Measurements from ENCODE around the gene SLAMF9.
A peak's percentile ranks its signal among the peaks of the same experiment; 100 is the strongest.

The SLAMF9 gene

GRCh38 chr1:159945483-159946241 lies 8.4 kb downstream of the SLAMF9 start, which contains the start of gene IGSF9:
Gene IGSF9 (minus strand): TSS chr1:159945613. CDS start chr1:159943454, 2,159 bp downstream.
- DNase-seq (ENCODE audit: low read depth): peak; percentile 54

- peak; percentile 82 for DNase-seq (ENCODE audit: low read depth)
Measured at GRCh38 chr1:159944623-159945455, 9.2 kb downstream of the SLAMF9 start.

GRCh38 chr1:159943908-159944622 lies 10.0 kb downstream of the SLAMF9 start:
- no peak for DNase-seq (ENCODE audit: low read depth)

DNA sequence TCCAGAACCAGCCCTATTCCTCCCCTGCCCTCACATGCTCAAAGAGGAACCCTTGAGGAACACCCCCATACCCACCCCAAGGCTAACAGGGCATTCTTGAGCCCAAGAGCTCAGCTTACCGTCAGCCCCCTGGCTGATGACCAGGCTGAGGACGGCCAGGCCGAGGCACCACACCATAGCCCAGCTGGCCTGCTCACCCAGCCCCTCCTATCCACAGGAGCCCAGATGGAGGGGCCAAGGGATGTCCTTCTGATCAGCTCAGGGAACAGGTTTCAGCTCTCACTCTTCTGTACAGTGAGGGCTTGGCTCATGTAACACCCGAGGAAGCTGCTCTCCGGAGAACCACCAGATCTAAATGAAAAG lies 10.8 kb downstream of the SLAMF9 start:
- DNase-seq (ENCODE audit: low read depth): no peak

- no peak for DNase-seq (ENCODE audit: low read depth)
Measured at GRCh38 chr1:159942632-159943277, 11.3 kb downstream of the SLAMF9 start.

DNA sequence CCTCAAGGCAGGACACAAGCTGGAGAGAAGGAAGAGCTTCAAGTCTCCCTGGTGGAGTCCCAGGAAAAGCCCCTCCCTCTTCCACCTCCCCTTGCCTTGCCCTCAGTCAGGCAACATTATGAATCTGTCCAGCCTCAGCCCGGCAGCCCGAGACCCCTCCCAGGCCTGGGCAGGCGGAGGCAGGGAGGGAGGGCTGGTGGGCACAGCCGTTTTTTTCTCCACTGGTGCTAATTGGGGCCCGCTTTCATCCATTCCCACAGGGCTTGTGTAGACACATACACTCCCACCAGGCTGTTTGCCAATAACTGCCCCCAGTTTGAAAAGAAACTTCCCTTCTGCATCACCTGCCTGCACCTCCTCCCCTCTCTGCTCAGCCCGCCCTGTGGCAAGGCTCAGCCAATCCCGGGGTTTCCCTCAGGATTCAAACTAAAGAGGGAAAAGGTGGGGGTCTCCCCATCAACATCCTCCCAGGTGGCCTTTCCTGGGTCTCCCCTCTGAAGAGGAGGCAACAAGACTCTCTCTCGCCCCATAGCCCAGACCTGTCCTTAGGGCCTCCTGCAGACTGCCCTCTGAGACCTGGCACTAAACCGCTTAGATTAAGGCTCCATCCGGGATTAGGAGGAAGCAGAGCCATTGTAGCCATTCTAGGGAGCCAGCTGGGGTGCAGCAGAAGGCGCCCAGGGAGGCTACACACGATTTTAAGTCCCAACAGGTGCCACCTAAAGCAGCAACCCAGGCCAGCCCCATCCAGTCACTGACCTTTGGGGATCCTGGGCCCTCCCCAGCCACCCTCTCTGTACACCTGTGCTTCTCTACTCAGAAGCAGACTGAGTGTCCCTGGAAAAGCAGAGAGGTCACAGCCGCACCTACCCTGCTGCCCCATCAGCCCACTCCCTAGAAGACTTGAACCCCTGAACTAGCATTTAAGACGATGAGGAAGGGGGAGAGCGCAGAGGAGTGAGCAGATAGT lies 12.2 kb downstream of the SLAMF9 start:
- no peak for DNase-seq (ENCODE audit: low read depth)

DNA sequence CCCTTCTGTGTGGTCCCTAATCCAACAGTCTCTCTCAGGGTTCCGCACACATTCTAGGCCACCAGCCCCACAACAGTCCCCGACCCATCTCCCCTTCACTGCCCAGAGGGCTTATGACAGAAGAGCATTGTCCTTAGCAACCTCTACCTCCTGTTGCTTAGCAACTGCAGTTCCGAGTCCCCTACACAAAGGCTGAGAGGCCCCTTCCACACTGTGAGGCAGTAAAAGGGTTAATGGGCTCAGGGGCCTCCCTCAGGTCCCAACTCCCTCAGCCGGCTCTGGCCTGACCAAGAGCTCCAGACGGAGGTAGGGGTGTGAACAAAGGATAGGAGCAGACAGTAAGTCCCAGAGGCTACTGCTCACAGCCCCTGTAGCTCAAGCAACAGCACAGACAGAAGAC lies 12.9 kb downstream of the SLAMF9 start:
- no peak for DNase-seq (ENCODE audit: low read depth)

DNA sequence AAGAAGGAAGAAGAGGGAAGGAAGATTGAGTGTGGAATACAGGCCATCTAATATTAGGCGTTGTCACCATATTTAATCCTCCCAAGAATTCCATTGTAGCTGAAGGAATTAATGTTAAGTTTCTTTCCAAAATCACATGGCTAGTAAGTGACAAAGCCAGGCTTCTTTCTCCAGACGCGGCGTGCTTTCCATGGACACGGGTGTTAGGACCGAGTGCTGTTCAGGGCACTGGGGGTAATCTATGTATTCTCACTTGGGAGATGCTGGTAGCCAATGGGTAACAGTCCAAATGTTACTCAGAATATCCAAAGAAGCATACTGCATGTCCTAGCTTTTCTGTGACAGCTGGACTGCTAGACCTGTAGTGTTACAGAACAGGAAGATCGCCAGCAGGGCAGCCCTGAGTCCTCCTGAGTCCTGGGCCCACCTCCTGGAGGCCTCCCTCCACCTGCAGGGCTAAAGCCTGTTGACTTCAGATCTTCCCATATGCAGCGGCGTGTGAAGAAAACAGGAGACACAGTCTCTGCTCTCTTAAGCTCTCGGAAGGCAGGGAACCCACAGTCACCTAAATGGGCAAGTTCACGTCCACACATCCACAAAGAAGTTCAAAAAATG lies 13.9 kb downstream of the SLAMF9 start:
- DNase-seq (ENCODE audit: low read depth): no peak

DNA sequence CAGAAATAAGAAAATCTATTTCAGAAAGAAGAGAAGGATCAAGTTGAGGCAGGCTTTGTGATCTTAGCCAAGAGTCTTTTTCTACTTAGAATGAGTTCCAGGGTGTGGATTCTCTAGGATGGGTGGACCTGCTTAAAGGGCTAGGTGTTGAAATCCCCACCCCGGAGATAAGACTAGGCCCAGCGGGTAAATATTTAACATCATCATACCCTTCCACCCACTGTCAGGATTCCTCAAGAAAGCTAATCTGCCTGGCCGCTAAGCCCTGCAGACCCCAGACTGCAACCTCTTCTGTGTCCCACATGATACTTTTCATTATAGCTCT lies 14.4 kb downstream of the SLAMF9 start:
- DNase-seq (ENCODE audit: low read depth): no peak

DNA sequence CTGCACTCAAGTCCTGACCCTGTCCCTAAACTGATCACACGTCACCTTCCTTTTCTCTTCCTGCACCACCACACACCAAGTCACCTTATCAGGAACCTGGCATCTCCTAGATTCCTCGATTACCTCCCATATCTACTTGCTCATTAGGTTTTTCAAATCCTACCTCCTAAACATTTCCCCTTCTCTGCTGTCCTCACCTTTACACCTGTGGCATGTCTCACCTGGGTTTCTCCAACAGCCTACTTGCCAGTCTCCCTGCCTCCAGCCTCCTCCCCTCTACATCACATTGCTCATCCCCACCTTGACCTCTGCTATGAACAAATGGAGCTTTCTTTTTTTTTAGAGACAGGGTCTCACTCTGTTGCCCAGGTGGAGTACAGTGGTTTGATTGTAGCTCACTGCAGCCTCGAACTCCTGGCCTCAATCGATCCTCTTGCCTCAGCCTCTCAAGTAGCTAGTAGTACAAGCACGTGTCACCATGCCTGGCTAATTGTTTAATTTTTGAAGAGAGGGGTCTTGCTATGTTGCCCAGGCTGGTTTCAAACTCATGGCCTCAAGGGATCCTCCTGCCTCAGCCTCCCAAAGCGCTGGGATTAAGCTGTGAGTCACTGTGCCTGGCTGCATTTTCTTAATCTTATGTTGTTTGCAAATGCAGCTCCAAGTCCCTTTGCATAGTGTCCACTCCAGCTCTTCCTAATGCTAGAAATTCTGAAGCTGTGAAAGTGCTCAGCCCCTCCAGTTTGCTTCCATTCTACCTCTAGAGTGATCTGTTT lies 14.9 kb downstream of the SLAMF9 start:
- no peak for DNase-seq (ENCODE audit: low read depth)

GRCh38 chr1:159938211-159938852 lies 15.7 kb downstream of the SLAMF9 start:
- no peak for DNase-seq (ENCODE audit: low read depth)

DNA sequence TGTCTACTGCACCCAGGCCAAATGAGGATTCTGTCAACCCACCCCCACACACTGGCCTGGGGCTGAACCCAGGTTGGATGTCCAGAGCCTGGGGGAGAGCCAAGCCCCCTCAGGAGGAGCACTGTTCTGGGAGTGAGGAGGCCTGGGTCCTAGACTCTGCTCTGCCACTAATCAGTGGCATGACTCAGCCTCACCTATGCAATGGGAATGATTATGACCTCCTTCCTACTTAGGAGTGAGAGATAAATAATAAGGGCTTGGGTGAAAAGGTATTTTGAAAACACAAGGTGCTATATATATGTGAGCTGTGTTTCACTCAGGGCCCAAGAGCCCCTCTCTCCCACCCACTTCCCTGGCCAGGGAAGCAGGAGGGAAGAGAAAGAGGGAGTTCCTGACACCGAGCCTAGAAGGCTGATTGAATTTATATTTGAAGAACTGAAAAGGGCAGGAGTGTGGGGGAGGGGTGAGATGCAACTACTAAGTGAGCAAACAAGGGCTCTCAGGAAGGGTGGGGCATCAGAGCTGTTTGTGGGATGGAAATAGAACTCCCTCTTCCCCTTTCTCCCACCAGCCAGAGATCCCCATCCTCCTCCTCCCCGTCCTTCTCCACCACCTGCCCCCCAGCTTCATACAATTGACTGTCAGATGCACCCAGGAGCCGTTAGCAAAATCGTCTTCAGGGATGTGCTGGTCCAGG lies 16.8 kb downstream of the SLAMF9 start:
- DNase-seq (ENCODE audit: low read depth): no peak

DNA sequence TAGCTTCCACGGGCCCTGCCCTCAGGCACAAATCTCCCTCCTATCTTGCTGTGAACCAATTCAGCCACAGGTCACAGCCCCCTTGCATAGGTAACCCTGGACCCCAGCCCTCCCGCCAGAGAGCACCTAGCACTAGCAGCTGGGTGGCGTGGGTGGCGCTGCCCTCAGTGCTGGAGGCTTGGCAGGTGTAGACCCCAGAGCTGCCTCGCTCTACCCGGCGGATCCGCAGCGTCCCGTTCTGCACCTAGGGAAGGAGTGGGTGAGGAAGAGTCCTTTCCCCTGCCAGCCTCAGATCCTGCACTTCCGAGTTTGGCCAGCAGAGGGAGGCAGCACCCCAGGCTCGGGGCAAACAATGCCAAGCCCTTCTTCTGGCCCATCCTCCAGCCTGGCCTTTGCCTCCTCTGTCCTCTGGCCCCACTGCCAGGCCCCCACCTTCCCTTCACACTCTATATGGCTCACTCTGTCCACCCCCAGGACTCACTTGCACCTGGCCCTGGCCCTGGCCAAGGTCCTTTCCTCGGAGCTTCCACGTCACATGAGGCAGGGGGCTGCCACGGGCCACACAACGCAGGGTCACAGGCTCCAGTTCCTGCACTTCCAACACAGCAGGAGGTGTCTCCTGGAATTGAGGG lies 17.6 kb downstream of the SLAMF9 start:
- DNase-seq (ENCODE audit: low read depth): no peak

- DNase-seq (ENCODE audit: low read depth): no peak
Measured at GRCh38 chr1:159935719-159936272, 18.2 kb downstream of the SLAMF9 start.

DNA sequence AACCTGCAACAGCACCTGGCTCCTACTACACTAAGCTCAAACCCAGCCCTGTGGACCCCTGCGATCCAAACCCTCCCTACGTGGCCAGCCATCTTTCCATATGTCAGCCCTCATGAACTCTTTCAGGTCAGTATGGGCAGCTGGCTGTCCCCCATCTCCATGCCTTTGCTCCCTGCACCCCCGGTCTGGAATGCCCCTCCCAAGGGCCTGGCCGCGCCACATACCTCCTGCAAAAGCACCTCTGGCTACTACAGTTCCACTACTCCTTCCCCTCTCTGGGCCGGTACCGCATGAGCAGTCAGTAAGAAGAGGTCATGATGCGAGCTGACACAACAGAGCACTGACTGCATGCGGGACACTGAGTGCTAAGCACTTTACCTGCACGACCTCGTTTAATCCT lies 18.7 kb downstream of the SLAMF9 start:
- DNase-seq (ENCODE audit: low read depth): no peak

DNA sequence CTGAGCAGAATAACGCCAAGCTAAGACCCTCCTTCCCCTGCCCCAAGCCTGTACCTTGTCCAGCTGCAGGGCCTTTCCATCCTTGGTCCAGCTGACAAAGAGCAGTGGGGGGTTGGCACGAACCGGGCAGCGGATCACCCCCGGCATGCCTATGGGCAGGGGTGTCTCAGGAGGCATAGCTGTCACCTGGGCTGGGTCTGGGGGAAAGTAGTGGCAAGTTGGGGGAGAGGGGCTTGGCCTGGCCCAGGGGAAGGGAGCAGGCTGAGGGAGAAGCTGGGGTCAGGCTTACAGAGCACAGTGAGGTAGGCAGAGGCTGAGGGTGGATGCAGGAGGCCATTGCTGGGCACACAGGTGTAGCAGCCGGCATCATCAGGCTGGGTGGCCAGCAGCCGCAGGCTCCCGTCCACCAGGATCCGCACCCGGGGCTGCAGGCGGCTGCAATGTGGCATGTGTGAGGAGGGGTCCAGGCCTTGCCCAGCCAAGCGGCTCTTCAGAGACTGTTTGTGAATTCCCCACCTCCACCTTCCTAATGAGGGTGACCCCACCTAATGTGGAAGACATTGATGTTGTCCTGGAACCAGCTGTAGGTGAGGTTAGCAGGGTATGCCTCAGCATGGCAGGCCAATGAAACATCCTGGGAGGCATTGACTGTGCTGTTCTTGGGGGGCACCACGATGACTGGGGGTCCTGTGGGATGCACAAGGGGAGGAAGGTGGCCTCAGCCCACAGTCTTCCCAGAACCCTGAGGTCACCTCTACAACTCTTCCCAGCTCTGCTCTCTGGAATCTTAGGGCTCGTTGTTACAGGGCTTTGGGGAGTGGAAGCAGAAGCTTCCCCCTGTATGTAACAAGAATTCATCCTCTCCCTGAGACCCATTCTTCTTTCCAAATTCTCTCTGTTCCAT lies 19.6 kb downstream of the SLAMF9 start:
- no peak for DNase-seq (ENCODE audit: low read depth)

GRCh38 chr1:159933347-159933746 lies 20.7 kb downstream of the SLAMF9 start:
- DNase-seq (ENCODE audit: low read depth): no peak
